Endothelial cell of umbilical vein (primary cell): Measurements from ENCODE around the gene CFAP45. TPM values are rescaled to one million over a fixed set of nuclear protein-coding genes. Genes with fewer than 3 reads are reported as not detected.

ENCODE experiments used
- BruUV-seq: library from RNA; stranded (reverse); fragments of 400-500 nt; replicated peaks from 2 replicates; lab custom pipeline; 2021; lab: Mats Ljungman, UMichigan
- CTCF ChIA-PET: fragments of 300-600, 350-600 bp; sonication (Branson Sonifier 250); formaldehyde crosslinking; loops from one replicate; lab custom pipeline; 2021; ENCODE audit warnings: antibody characterized with exemption, inconsistent platforms; lab: Charles Lee
- POLR2A ChIA-PET: fragments of 300-600, 350-600 bp; sonication (Branson Sonifier 250); formaldehyde crosslinking; loops from one replicate; lab custom pipeline; 2021; ENCODE audit warnings: antibody characterized with exemption, inconsistent platforms; lab: Charles Lee
- DNase-seq: peaks from one replicate; pipeline ENCODE4 v3.0.0-alpha.2; 2011; ENCODE audit warnings: low read depth, low spot score
- FAIRE-seq: peaks from 2 replicates; lab custom pipeline; 2011; peaks lifted over from hg19 to GRCh38; lab: Jason Lieb, UNC
- H2AFZ ChIP-seq: 2 replicates; pipeline ENCODE4 v1.6.0; 2012; ENCODE audit warnings: low read depth, low read length, control low read depth, inconsistent platforms
- H3K27ac ChIP-seq: 2 replicates; pipeline ENCODE4 v1.5.1; 2011; ENCODE audit warnings: low read depth, mild to moderate bottlenecking, control low read depth, low read length, moderate library complexity; ENCODE audit not compliant: insufficient read depth
- H3K27me3 ChIP-seq, 2 experiments: 2 replicates each; pipeline versions ENCODE4 v1.6.0 to v1.6.1; 2011; ENCODE audit warnings: low read length in 2 of 2, mixed read lengths in 1 of 2; ENCODE audit not compliant: control insufficient read depth in 2 of 2, insufficient read depth in 2 of 2
- H3K36me3 ChIP-seq, 2 experiments: 2 replicates in 1 of 2; 3 replicates in 1 of 2; pipeline ENCODE4 v1.5.1; 2011; ENCODE audit warnings: low read length in 2 of 2, mild to moderate bottlenecking in 1 of 2, moderate library complexity in 1 of 2; ENCODE audit not compliant: control insufficient read depth in 2 of 2, insufficient read depth in 2 of 2; ENCODE audit errors: extremely low read depth in 1 of 2
- H3K4me1 ChIP-seq: 3 replicates; pipeline ENCODE4 v1.5.1; 2011; ENCODE audit warnings: mild to moderate bottlenecking, low read length; ENCODE audit not compliant: control insufficient read depth, insufficient read depth; ENCODE audit errors: extremely low read depth
- H3K4me2 ChIP-seq: 2 replicates; pipeline ENCODE4 v1.6.1; 2011; ENCODE audit warnings: low read length, control low read depth, mixed read lengths; ENCODE audit not compliant: insufficient read depth
- H3K4me3 ChIP-seq, 3 experiments: fragments of 200-600 bp in 1 of 3; sonication (generic), shearing (Covaris generic) in 1 of 3; replicated peaks in 1 of 3; 2 replicates each; pipeline ENCODE4 v1.5.1; 2011 to 2016; ENCODE audit warnings: control low read depth in 3 of 3, low read length in 3 of 3, mild to moderate bottlenecking in 2 of 3, inconsistent platforms in 1 of 3, low read depth in 1 of 3, moderate library complexity in 1 of 3; ENCODE audit not compliant: insufficient read depth in 1 of 3
- H3K79me2 ChIP-seq: 2 replicates; pipeline ENCODE4 v1.6.0; 2012; ENCODE audit warnings: low read length, inconsistent platforms; ENCODE audit not compliant: control insufficient read depth, insufficient read depth
- H3K9ac ChIP-seq: replicated peaks from 2 replicates; pipeline ENCODE3; 2011; ENCODE audit warnings: low read length, control low read depth; ENCODE audit not compliant: insufficient read depth; ENCODE audit errors: extremely low read depth
- H3K9me1 ChIP-seq: replicated peaks from 3 replicates; pipeline ENCODE4 v1.6.0; 2011; ENCODE audit warnings: mild to moderate bottlenecking, low read length; ENCODE audit not compliant: control insufficient read depth, insufficient read depth; ENCODE audit errors: extremely low read depth
- H3K9me3 ChIP-seq: replicated peaks from 2 replicates; pipeline ENCODE4 v1.5.1; 2012; ENCODE audit warnings: low read length, inconsistent platforms; ENCODE audit not compliant: control insufficient read depth, insufficient read depth
- H4K20me1 ChIP-seq: replicated peaks from 2 replicates; pipeline ENCODE3; 2011; ENCODE audit warnings: mild to moderate bottlenecking, low read length; ENCODE audit not compliant: control insufficient read depth, insufficient read depth; ENCODE audit errors: extremely low read depth
- CTCF ChIP-seq, 2 donors: IDR thresholded peaks; 1 replicate in 1 of 2; 2 replicates in 1 of 2; pipeline ENCODE4 v1.5.1; 2011; ENCODE audit warnings: low read length in 2 of 2, mild to moderate bottlenecking in 2 of 2, moderate library complexity in 2 of 2, control low read depth in 1 of 2, inconsistent platforms in 1 of 2, low read depth in 1 of 2; ENCODE audit not compliant: insufficient read depth in 1 of 2; ENCODE audit errors: extremely low read depth in 1 of 2
- EZH2 ChIP-seq: IDR thresholded peaks from 2 replicates; pipeline ENCODE4 v1.6.1; 2012; ENCODE audit warnings: borderline replicate concordance, low read depth, mild to moderate bottlenecking, moderate library complexity, low read length, inconsistent platforms; ENCODE audit not compliant: severe bottlenecking
- FOS ChIP-seq: IDR thresholded peaks from 2 replicates; pipeline ENCODE4 v1.6.1; 2011; ENCODE audit warnings: mild to moderate bottlenecking, low read length, moderate library complexity, borderline replicate concordance; ENCODE audit not compliant: insufficient read depth
- GATA2 ChIP-seq: IDR thresholded peaks from 2 replicates; pipeline ENCODE4 v1.7.0; 2011; ENCODE audit warnings: low read depth, mild to moderate bottlenecking, moderate library complexity, mixed read lengths, low read length; ENCODE audit not compliant: insufficient read length, insufficient read depth
- JUN ChIP-seq: IDR thresholded peaks from 2 replicates; pipeline ENCODE4 v1.6.1; 2011; ENCODE audit warnings: borderline replicate concordance, low read depth; ENCODE audit not compliant: insufficient read length, insufficient read depth
- MYC ChIP-seq: IDR thresholded peaks from one replicate; pipeline ENCODE4 v1.6.1; 2011; ENCODE audit warnings: mild to moderate bottlenecking, low read depth, low read length
- POLR2A ChIP-seq: IDR thresholded peaks from 2 replicates; pipeline ENCODE4 v1.6.1; 2012; ENCODE audit warnings: low read depth, mild to moderate bottlenecking, control low read depth, low read length
- POLR2AphosphoS5 ChIP-seq: IDR thresholded peaks from 2 replicates; pipeline ENCODE4 v1.6.1; 2012; ENCODE audit warnings: low read depth, mild to moderate bottlenecking, control low read depth, low read length, moderate library complexity; ENCODE audit not compliant: insufficient read depth
- dilution Hi-C: fragments of 300-500 bp; cut with MboI; formaldehyde crosslinking; loops from one replicate; pipeline ENCODE4 v1.15.0; 2019; ENCODE audit warnings: low sequenced_read_pairs; ENCODE audit not compliant: extremely low pct_ligation_motif_present
- intact Hi-C: fragments of 100-400 bp; cut with micrococcal nuclease; formaldehyde crosslinking; loops from one replicate; pipeline ENCODE4 v1.10.0; 2022
- polyA plus RNA-seq, 4 experiments: library from polyadenylated mRNA; depleted of rRNA in 3 of 4; stranded (reverse) in 3 of 4; unstranded in 1 of 4; fragments of >200 nt; gene quantifications; 2 replicates each; pipeline versions ENCODE4 v1.2.1 to v1.2.3, GENCODE V29; 2011 to 2012; ENCODE audit warnings: missing spikeins in 1 of 4
- total RNA-seq: library from RNA; stranded (reverse); gene quantifications from 2 replicates; pipeline ENCODE4 v1.2.3, GENCODE V29; 2021
- TF ChIP-seq, protein P1 (sequence below): IDR thresholded peaks from 2 replicates; pipeline ENCODE4 v1.6.1; 2011; ENCODE audit not compliant: insufficient read depth, insufficient read length

CFAP45 gene
- total and polyA plus RNA-seq, 2 donors (not counting 3 experiments of a cell fraction or from before 2014, with no cell fraction given), result 0.25 to 2.5 TPM

- H3K9ac ChIP-seq, result no peak overlapping the region
- no peaks in the 10 kb centered on the region for H4K20me1 ChIP-seq
- no peaks in the 10 kb centered on the region for H3K9me3 ChIP-seq
- ChIA-PET CTCF (interaction anchor here (0.8 to 1.5 kb wide), 8 partner anchors 15 to 660 kb away, joined by 3 to 5 read pairs (median 3); no protein-coding TSS in a partner anchor), POLR2A (no interaction called here)
- no TSS peak for BruUV-seq
- H3K4me3 ChIP-seq, result no peak overlapping the region
- FAIRE-seq (no peak), DNase-seq (no peak)
- dilution Hi-C loops, result no loop called here
- H3K27me3 ChIP-seq, result no peaks in the 10 kb centered on the region
- TF ChIP-seq EZH2 (no peak), POLR2A (no peak), CTCF (IDR thresholded peaks at IDR 0.05; ENCODE audit: extremely low read depth in 1 of 2, insufficient read depth in 1 of 2, low read depth in 1 of 2, low read length in 2 of 2) (no peak), FOS (no peak), POLR2AphosphoS5 (no peak), MYC (no peak), GATA2 (no peak), JUN (no peak)
- TF ChIP-seq, protein P1, sequence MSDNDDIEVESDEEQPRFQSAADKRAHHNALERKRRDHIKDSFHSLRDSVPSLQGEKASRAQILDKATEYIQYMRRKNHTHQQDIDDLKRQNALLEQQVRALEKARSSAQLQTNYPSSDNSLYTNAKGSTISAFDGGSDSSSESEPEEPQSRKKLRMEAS, result no peak
- H3K9me1 ChIP-seq, result no peaks in the 10 kb centered on the region
- H3K4me2 ChIP-seq, result no peak overlapping the region
- H3K36me3 ChIP-seq, result no peaks in the 10 kb centered on the region
- no peak overlapping the region for H3K27ac ChIP-seq
- no peaks in the 10 kb centered on the region for H3K79me2 ChIP-seq
- H3K4me1 ChIP-seq, result no peaks in the 10 kb centered on the region
- intact Hi-C loops, result no loop called here
- H2AFZ ChIP-seq, result no peak overlapping the region
These were observed 26.3 kb downstream of the CFAP45 start for GRCh38 chr1:159873530-159874143.
